NCI-H1930 (cell line): ENCODE results near the gene SCUBE2.
"Not testable (repeated sequence)": the region's sequence is repeated elsewhere in the genome, so short reads cannot be mapped to it uniquely, and the experiment has no call there.

Experiments
- DNase-seq, 2 experiments: peaks; one replicate each; lab custom pipeline; 2025; lab: John Stamatoyannopoulos, UW

SCUBE2 gene

DNA sequence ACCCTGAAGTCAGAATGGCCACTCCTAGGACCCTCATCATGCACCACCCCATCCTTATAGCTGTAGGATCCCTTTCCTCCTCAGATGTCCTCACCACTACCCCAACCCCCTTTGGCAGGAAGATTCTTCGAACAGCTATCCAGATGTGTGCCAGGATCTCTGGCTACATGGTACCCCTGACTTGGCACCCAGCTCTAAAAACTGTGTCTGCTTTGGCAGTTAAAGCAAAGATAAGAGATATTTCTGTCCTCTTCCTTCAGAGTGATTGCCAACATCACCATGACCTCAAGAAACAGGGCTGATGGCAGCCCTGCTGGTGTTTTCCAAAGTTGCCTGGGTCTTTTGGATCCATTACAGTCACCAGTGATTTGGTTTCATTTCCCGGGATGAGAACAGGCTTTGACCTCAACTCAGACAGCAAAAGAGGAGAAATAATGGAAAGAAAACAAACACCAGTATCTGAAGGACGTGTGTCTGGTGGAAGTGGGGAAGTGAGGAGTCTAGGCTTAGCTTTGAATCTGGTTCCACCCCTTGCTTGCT is 83.3 kb downstream of the SCUBE2 start:
- DNase-seq = no peak

DNA sequence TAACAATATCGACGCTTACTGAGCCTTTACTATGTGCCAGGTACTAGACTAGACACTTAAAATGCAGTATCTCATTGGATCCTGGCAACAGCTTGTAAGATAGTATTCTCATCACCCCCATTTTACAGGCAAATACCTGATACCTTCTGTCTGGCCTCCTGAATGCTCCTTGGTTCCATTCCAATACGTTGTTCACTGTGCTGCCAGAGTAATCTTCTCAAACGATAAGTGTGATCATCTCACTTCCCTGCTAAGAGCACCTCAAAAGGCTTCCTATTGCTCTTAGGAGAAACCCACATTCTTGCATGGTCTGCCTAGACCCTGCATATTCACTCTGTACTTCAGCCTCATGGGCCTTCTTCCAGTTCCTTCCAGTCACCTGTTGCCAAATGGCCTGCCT is 86.3 kb downstream of the SCUBE2 start:
- DNase-seq = no peak

DNA sequence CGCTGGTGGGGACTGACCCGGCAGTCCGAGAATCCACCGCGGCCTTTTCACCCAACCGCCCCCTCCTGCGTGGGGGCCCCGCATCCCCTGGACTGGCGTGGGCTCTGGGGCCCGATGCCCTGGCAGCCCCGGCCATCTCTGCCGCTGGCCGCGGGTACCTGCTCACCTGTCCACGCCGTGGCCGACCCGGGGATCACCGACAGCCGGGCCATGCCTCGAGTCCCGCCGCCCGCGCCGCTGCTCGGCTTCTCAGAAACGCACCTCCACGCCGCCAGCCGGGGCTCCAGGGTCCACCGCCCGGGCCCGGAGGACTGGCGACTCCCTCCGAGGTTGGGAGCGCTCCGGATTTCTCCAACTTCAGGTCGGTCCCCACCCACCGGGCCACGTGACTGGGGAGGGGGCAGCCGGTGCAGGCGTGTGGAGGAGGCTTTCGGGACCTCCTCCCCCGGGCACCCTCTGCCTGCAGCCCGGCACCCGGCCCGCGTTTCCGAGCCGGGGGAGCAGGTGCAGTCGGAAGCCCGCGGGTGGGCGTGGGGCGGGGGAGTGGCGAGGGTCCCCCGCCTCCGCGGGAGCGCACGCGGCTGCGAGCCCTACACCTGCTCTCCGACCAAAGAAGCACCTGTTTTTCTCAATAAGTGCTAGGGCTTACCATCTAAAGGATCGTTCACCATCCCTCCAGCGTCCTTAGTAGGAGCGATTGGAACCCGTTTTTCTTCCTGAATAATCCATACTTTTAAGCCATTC is 87.0 kb downstream of the SCUBE2 start:
- DNase-seq = peak; percentile 24 to 37

DNA sequence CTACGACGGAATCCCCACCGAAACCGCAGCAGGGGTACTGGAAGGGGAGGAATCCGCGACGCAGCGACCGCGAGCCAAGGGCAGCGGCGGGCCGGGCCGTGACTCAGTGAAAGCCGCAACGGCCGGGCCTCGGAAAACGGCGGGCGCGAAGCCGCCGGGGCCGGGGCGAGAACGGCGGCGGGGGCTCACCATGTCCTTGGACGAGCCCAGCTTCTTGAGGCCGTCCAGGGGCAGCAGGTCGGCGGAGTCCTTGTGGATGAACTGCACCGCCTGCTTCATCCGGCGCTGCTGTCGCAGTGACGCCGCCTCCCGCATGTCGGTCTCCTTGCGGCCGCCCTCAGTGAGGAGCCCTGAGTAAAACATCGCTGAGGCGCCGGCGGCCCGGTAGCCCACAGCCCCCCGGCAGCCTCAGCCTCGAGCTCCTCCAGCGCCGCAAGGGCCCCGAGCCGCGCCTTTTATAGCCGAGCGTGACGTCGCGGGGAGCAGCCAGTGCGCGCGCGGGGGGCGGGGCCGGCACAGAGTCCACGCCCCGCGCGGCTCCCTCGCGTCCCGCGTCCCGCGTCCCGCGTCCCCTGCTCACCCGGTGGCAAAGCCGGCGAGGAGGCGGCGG is 87.7 kb downstream of the SCUBE2 start, which contains the start of gene NRIP3:
Gene NRIP3, minus strand, starts transcription at position 429 of the 610 bp plus-strand sequence. Its CDS starts 66 bp downstream, at position 363.
- peak; percentile 76 to 84 for DNase-seq

DNA sequence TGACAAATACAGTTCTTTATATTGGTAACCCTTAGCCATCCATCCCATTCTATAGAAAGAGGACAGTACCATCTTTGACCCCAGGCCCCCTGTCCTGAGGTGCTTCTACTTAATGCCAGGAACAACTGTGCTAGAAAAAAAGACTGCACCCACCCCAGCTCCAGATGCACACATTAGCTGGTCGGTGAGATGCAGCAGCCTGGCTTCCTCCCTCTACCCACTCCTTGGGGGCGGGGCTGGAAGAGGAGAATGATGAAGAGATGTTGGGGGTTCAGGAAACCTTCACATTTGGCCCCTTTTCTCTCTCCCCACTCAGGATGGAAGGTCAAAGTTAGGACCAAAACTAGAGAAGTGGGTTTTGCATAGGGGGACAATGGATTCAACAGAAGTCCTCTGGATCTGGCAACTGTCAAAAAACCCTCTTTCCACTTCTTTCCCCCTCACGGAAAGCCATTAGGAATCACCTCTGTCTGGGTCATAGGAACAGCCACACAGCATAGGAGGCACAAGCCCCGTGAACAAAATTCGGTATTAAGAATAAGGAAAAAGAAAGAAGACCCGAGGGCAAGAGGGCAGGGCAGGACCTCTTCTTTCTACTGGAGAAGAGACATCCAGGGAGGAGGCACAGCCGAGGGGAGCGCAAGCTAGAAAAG is 88.4 kb downstream of the SCUBE2 start:
- no peak for DNase-seq

DNA sequence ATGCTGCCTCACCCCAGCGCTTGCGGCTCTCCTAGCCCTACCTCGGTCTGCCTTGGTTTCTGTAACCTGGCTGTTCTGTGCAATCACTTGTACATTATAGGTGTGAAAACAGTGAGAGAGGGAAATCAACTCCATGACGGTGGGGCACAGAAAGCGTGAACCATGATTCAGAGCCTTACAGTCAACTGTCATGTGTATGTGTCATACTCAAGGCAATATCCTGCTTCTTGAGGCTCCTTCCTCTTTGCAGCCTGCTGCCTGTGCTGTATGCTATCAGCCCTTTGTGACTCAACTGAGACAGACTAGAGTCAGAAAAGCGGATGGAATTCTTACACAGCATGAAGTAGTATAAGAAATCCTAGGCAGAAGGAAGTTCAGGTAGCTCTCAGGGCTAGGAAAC is 89.7 kb downstream of the SCUBE2 start:
- no peak for DNase-seq

DNA sequence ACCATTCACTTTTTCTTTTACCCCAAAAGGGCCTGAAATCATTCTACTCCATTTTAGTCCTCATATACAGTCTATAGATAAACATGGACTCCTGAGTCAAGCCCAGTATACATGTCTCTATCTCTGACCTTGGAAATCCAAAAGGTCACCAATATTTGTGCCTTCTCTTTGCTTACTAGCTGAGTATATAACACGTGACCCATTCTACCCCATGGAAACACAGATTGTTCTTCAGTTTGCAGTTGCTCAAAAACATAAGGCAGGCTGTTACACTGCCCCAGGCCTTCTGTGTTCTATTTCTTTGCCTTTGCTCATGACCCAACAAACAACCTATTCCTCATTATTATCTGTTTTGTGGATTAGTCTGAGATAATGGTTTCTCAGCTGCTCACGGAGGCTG is 93.4 kb downstream of the SCUBE2 start:
- no peak for DNase-seq

DNA sequence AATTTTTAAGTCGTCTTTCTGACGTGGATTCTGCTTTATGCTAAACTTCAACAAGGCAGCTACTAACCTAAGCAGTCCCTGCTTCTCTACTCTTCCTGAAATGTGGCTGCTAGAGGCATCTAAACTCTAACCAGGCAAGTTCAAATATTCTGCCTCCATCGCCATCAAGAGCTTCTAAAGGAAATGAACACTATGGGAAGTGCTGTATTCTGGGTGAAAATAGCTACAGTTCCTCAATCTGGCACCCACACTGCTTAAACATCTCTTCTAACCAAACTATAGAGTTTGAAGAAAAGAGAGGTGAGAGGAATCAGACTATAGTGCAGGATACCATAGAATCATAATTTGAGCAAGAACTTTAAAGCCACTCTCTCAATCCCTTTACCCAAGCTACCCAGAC is 93.9 kb downstream of the SCUBE2 start:
- DNase-seq = no peak

DNA sequence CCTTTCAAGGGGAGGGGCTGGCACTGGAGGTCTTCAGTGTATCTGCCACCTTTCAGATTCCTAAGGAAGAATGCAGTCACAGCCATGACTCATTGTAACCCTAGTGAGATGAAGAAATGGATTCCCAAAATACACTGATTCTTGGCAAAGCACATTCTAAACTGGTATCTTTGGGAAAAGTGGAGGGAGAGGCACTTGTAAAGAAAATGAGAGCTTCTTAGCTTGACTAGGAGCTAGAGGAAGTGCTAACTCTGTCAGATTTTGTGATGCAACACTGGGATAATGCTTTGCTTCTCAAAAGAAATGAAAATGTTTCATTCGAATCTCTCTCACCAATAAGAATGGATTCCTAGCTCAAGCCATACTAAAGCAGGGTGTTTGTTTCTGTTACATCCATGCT is 101.9 kb downstream of the SCUBE2 start:
- DNase-seq = no peak

DNA sequence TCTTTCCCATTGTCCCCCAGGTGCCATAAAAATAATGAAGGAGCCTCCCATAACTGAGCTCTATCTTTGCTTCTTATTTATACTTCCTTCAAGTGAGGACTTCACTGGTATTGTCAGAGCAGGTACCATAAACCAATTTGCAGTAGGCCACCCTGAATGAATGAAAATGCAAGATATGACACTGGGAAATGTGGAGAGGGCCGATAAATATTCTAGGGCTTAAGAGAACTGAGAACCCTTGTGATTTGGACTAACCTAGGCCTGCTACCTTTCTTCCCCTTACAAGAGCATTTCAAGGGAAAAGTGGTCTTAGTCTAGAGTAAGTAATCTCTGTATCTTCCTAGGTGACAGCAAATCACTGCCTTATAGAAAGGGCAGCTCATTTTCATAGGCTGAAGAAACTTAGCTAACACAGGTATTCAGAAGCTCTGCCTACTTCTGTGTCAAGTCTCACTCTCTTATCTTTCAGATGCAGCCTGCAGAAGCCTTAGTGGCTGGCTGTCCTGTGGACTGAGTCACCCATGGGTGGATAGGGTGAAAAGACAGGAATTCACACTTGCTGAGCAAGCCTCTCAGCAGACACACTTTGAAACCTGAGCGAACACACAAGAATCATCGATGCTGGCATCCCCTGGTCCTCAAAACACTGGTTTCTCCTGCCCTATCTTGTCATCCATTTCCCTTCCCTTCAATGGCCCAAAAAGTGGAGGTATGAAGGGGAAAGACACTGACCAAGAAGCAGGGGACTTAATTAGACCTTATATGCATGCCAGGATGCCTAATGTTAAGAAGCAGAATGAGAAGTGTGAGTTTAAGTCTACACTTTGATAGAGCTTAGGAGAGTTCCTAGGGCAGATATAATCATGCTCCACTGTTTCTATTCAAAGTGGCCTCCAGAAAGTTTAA is 102.8 kb downstream of the SCUBE2 start:
- DNase-seq = no peak

DNA sequence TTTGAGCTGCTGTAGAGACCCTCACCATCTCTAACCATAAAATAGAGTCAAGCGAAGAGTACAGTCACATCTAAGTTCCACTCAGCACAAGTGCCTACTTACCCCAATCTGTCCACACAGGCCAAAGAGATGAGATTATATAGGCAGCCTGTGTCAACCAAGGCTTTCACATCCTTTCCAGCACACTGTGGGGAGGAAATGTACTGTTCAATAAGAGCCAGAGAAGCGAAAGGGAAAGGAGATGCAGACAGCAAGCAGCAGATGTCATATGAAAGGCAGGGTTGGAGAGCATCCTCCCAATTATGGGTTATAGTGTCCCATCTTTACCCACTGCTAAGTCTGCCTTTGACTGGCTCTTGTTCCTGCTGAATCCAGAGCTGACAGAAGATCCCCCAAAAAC is 104.0 kb downstream of the SCUBE2 start:
- DNase-seq = no peak

DNA sequence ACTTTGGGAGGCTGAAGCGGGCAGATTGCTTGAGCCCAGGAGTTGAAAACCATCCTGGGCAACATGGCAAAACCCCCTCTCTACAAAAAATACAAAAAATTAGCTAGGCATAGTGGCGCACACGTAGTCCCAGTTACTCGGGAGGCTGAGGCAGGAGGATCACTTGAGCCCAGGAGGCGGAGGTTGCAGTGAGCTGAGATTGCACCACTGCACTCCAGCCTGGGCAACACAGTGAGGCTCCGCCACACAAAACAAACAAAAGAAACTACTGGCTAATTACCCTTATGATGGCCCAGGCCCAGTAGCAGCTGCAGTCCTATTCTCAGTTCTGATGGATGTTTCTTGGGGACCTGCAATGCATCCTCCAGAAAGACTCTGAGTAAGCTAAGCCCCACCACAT is 104.6 kb downstream of the SCUBE2 start:
- DNase-seq = not testable (repeated sequence)

DNA sequence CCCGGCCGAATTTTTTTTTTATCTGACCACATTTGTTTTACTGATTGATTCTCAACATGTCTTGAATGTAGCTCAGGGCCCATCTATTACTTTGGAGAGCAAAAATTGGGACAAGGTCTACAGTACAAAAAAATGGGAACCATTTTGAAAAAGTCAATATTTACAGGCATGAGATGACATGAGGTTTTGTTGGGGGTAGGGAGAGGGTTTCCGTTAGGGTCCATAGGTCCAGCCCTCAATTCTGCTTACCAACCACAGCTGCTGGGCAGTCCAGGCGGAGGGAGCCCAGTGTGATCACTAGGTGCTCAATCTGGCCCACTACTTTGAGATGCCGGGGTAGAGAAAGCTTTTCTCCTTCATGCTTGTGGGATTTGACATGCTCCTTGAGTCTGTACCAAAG is 105.9 kb downstream of the SCUBE2 start:
- no peak for DNase-seq

DNA sequence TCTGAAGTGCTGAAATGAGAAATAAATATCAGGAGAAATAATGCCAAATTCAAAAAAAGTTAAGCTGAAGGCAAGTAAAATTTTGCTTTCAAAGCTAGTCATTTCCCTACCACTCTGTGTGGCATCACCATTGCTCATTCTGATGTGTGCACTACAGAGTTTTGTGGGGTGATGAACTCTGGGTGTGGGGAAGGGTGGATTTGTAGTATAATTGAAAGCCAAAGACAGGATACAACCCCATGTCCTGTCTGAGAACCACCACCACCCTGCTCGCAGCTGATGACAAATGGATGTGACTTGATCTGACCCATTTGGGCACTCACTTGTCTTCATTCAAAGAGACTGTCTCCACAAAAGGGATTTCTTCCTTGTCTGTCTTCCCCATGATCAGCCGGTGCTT is 107.8 kb downstream of the SCUBE2 start:
- DNase-seq = no peak

DNA sequence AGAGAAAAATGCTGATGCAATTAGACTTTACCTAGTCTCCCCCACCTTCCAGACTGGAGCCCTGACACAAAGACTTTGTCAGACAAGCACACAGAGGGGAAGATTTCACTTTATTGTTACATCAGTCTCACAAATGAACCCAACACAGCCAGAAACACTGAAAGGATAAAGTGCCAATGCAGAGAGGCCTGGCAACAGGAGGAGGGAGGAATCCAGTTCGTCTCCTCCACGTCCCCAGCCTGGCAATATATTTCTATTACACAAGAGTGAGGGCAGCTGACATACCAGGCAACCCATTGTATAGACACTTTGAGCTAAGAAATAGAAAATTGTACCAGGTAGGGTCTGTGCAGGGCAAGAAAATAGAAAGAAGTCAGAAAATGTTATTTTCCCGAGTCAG is 110.9 kb downstream of the SCUBE2 start:
- no peak for DNase-seq

DNA sequence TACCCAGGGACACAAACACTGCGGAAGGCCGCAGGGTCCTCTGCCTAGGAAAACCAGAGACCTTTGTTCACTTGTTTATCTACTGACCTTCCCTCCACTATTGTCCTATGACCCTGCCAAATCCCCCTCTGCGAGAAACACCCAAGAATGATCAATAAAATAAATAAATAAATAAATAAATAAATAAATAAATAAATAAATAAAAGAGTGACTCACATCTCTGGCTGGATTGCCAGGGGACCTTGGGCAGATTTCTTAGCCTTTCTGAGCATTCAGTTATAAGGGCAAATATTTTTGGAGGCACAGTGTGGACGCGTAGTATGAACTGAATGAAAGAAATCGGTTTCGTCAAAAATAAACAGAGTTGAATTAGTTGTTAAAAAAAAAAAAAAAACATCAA is 112.0 kb downstream of the SCUBE2 start:
- DNase-seq = not testable (repeated sequence)

DNA sequence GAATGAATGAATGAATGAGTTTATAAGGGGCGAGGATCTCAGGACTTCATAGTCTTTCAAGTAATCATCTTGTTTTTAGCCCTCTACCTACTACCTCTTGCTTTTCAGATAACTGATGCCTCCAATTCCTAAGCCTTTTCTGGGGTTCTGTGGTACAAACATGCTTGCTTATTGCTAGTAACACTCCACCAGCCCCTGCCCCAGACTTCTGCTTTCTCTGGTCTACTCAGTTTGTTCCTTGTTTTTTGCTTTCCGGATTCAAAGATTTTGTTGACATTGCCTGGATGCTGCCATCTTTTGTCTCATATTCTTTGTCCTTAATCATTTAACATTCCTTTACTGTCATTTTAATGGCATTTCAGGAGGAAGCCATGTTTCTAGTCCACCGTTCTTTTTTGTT is 118.3 kb downstream of the SCUBE2 start:
- no peak for DNase-seq

DNA sequence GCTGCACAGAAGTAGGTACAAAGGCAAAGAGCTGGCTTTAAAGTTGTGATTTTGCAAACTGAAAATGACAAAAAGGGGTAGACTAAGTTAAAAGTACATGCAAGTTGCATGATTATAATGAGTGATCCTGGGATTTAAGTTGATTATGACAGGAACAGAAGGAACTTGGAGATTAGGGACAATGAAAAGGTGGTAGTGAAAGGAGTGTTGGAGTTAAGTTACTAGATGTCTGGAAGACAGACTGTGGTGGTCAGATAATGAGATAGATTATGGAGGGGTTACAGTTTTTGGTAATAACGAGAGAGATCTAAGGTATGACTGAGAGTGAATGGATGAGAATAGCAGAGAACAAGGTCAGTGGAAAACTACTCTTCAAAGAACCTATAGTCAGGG is 119.5 kb downstream of the SCUBE2 start:
- DNase-seq = no peak

DNA sequence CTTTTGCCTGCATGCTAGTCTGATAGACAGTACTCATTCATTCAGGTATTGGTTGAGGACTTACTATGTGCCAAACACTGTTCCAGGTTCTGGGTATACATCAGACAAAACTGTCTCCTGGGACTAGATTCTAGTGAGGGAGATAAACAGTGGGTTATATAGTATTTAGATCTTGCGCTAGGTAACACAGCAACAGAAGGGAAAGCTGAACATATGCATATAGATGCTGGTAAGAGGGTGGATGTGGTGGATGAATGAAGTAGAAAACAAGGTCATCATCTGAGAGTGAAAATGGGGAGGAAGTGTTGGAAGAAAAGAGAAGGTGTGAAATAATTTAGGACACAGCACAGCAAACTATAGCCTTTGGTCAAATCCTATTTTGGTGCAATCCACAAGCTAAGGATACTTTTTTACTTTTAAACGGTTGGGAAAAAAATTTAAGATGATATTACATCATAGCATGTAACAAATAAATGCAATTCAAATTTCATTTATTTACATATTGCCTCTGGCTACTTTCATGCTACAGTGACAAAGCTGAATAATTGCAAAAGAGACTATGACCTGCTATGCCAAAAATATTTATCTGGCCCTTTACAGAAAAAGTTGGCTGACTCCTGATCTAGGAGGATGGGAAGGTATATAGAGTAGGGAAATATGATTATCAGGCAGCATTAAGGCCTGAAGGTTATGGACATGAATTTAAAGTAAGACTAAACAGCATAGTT is 120.0 kb downstream of the SCUBE2 start:
- DNase-seq = no peak
